Measurements from ENCODE around the gene ORC5. TPM values are rescaled to one million over a fixed set of nuclear protein-coding genes. Genes with fewer than 3 reads are reported as not detected.
A peak's percentile ranks its signal among the peaks of the same experiment; 100 is the strongest.

The ORC5 gene
- total RNA-seq, 1 experiment from 2014 or later: 37.0 TPM

GRCh38 chr7:104231054-104232046 is 23.5 kb upstream of the ORC5 start:
- Mint-ChIP-seq H3K27me3 (ENCODE audit: insufficient read depth, unreplicated experiment) (no peaks in the 10 kb centered on the region), H3K4me1 (ENCODE audit: low read depth, unreplicated experiment) (peaks cover 16% of the 10 kb centered on the region), H3K27ac (ENCODE audit: unreplicated experiment) (no peak overlapping the region), H3K36me3 (ENCODE audit: insufficient read depth, unreplicated experiment) (no peaks in the 10 kb centered on the region), H3K4me3 (ENCODE audit: unreplicated experiment) (no peak overlapping the region), H3K9me3 (ENCODE audit: unreplicated experiment) (no peaks in the 10 kb centered on the region)
- intact Hi-C loops (cut with micrococcal nuclease; ENCODE audit: unreplicated experiment): loop anchor here (1.0 to 5.0 kb wide), 4 partner anchors 19 to 709 kb away; no protein-coding TSS in a partner anchor
- POLR2A ChIA-PET: no interaction called here
- peak; percentile 61 for DNase-seq
- H3K4me1 ChIP-seq: peaks cover 15% of the 10 kb centered on the region
- no peaks in the 10 kb centered on the region for H3K27me3 ChIP-seq (replicated peaks; ENCODE audit: control insufficient read depth, insufficient read depth, low read length)
- TF ChIP-seq CTCF (IDR thresholded peaks at IDR 0.05; ENCODE audit: insufficient read depth in 1 of 2, low read depth in 1 of 2, low read length in 1 of 2, severe bottlenecking in 1 of 2, unreplicated experiment in 1 of 2): peak; percentile 84 to 91
- no peaks in the 10 kb centered on the region for H3K9me3 ChIP-seq
- CTCF ChIA-PET: interaction anchor here (0.6 to 2.7 kb wide), 10 partner anchors 21 to 1371 kb away, joined by 3 to 24 read pairs (median 4); no protein-coding TSS in a partner anchor
- no TSS peak for BruUV-seq (replicated peaks)
- H3K36me3 ChIP-seq (ENCODE audit: control insufficient read depth, insufficient read depth, low read length): no peaks in the 10 kb centered on the region
- no peak overlapping the region for H3K4me3 ChIP-seq (ENCODE audit: low read depth, low read length)

- no peak for TF ChIP-seq CTCF (IDR thresholded peaks at IDR 0.05; ENCODE audit: insufficient read depth in 1 of 2, low read depth in 1 of 2, low read length in 1 of 2, severe bottlenecking in 1 of 2, unreplicated experiment in 1 of 2)
- H3K9me3 Mint-ChIP-seq (ENCODE audit: unreplicated experiment): no peaks in the 10 kb centered on the region
- no TSS peak for BruUV-seq (replicated peaks)
- Histone ChIP-seq H3K27me3 (replicated peaks; ENCODE audit: control insufficient read depth, insufficient read depth, low read length) (no peaks in the 10 kb centered on the region), H3K9me3 (no peaks in the 10 kb centered on the region), H3K4me1 (peaks cover 15% of the 10 kb centered on the region), H3K36me3 (ENCODE audit: control insufficient read depth, insufficient read depth, low read length) (no peaks in the 10 kb centered on the region), H3K4me3 (ENCODE audit: low read depth, low read length) (no peak overlapping the region)
- H3K4me3 Mint-ChIP-seq (ENCODE audit: unreplicated experiment): no peak overlapping the region
- ChIA-PET CTCF (no interaction called here), POLR2A (no interaction called here)
- H3K27me3 Mint-ChIP-seq (ENCODE audit: insufficient read depth, unreplicated experiment): no peaks in the 10 kb centered on the region
- no peak for DNase-seq
- intact Hi-C loops (cut with micrococcal nuclease; ENCODE audit: unreplicated experiment): loop anchor here (1.0 to 5.0 kb wide), 4 partner anchors 20 to 708 kb away; no protein-coding TSS in a partner anchor
- no peak overlapping the region for H3K27ac Mint-ChIP-seq (ENCODE audit: unreplicated experiment)
- H3K36me3 Mint-ChIP-seq (ENCODE audit: insufficient read depth, unreplicated experiment): no peaks in the 10 kb centered on the region
- H3K4me1 Mint-ChIP-seq (ENCODE audit: low read depth, unreplicated experiment): peaks cover 16% of the 10 kb centered on the region
Observed at GRCh38 chr7:104230606-104231005, 22.8 kb upstream of the ORC5 start.

- POLR2A ChIA-PET: no interaction called here
- H3K4me1 Mint-ChIP-seq (ENCODE audit: low read depth, unreplicated experiment): peaks cover 16% of the 10 kb centered on the region
Observed at GRCh38 chr7:104228442-104228841, 20.6 kb upstream of the ORC5 start.

More at GRCh38 chr7:104228442-104228841, 20.6 kb upstream of the ORC5 start:
- H3K4me1 ChIP-seq: peaks cover 15% of the 10 kb centered on the region
- no TSS peak for BruUV-seq (replicated peaks)
- Mint-ChIP-seq H3K36me3 (ENCODE audit: insufficient read depth, unreplicated experiment) (no peaks in the 10 kb centered on the region), H3K4me3 (ENCODE audit: unreplicated experiment) (no peak overlapping the region), H3K27ac (ENCODE audit: unreplicated experiment) (no peak overlapping the region), H3K27me3 (ENCODE audit: insufficient read depth, unreplicated experiment) (no peaks in the 10 kb centered on the region), H3K9me3 (ENCODE audit: unreplicated experiment) (peaks cover 2% of the 10 kb centered on the region)
- no peaks in the 10 kb centered on the region for H3K9me3 ChIP-seq
- H3K27me3 ChIP-seq (replicated peaks; ENCODE audit: control insufficient read depth, insufficient read depth, low read length): no peaks in the 10 kb centered on the region
- no peak for TF ChIP-seq CTCF (IDR thresholded peaks at IDR 0.05; ENCODE audit: insufficient read depth in 1 of 2, low read depth in 1 of 2, low read length in 1 of 2, severe bottlenecking in 1 of 2, unreplicated experiment in 1 of 2)
- CTCF ChIA-PET: no interaction called here
- intact Hi-C loops (cut with micrococcal nuclease; ENCODE audit: unreplicated experiment): no loop called here
- DNase-seq: no peak
- no peak overlapping the region for H3K4me3 ChIP-seq (ENCODE audit: low read depth, low read length)
- H3K36me3 ChIP-seq (ENCODE audit: control insufficient read depth, insufficient read depth, low read length): no peaks in the 10 kb centered on the region
